ENCODE results near the gene CCDC122. TPM values are rescaled to one million over a fixed set of nuclear protein-coding genes. Genes with fewer than 3 reads are reported as not detected.

The CCDC122 gene
- total RNA-seq, 4 donors from 2014 or later = 0.60 to 9.5 (median 5.6) TPM; not detected in 1

Small RNAs within 50 kb of the gene (small RNA-seq; reads per million reads assigned to genes)
- gene AL162713.1 = 0 reads per million in 4 donors

Other genes with a start within 250 kb of the CCDC122 start
- 1 to 10 TPM; 1.5 to 6.4 (median 2.2) TPM for gene ENOX1, start 92.8 kb downstream of the CCDC122 start, total RNA-seq
- gene LACC1, start 164 bp upstream of the CCDC122 start, total RNA-seq = 10 to 100 TPM in 3 of 4 donors, 1 to 10 TPM in 1; 5.6 to 16.1 (median 11.8) TPM